Tibial nerve (tissue), 4 donors: ENCODE data around the gene RNF212. TPM values are rescaled to one million over a fixed set of nuclear protein-coding genes. Genes with fewer than 3 reads are reported as not detected.

ENCODE experiments used
- DNase-seq, 2 donors: peaks; one replicate each; pipeline ENCODE4 v3.0.0-alpha.2; 2019; ENCODE audit warnings: low spot score in 2 of 2
- H3K27ac ChIP-seq, 4 donors: fragments of 200-600 bp; sonication (generic) in 3 of 4; one replicate each; pipeline ENCODE4 v1.5.1; 2017 to 2019; ENCODE audit warnings: mild to moderate bottlenecking in 1 of 4
- H3K27me3 ChIP-seq, 2 donors: fragments of 200-600 bp; sonication (generic) in 1 of 2; one replicate each; pipeline versions ENCODE4 v1.5.1 to v1.6.0; 2017 to 2019
- H3K36me3 ChIP-seq, 3 donors: fragments of 200-600 bp; sonication (generic); one replicate each; pipeline ENCODE4 v1.5.1; 2018 to 2019
- H3K4me1 ChIP-seq, 4 donors: fragments of 200-600 bp; sonication (generic) in 3 of 4; one replicate each; pipeline ENCODE4 v1.5.1; 2017 to 2019
- H3K4me3 ChIP-seq, 4 donors: fragments of 200-600 bp; sonication (generic) in 3 of 4; one replicate each; pipeline ENCODE4 v1.5.1; 2017 to 2019; ENCODE audit warnings: mild to moderate bottlenecking in 1 of 4, moderate library complexity in 1 of 4
- H3K9me3 ChIP-seq, 4 donors: fragments of 200-600 bp; sonication (generic) in 3 of 4; one replicate each; pipeline ENCODE4 v1.5.1; 2017 to 2019
- CTCF ChIP-seq, 5 experiments: fragments of 200-600 bp in 3 of 5; fragments of 450-650 bp in 2 of 5; sonication (generic) in 3 of 5; IDR thresholded peaks; one replicate each; pipeline ENCODE4 v1.5.1; 2016 to 2019; ENCODE audit warnings: antibody characterized with exemption in 5 of 5, mild to moderate bottlenecking in 3 of 5, moderate library complexity in 2 of 5
- EP300 ChIP-seq, 2 donors: sonication (generic); formaldehyde crosslinking; IDR thresholded peaks; one replicate each; pipeline ENCODE4 v1.6.1; 2017; ENCODE audit warnings: antibody characterized with exemption in 2 of 2, mild to moderate bottlenecking in 1 of 2
- POLR2A ChIP-seq, 2 donors: fragments of 450-650 bp; IDR thresholded peaks; one replicate each; pipeline ENCODE4 v1.6.1; 2017; ENCODE audit warnings: antibody characterized with exemption in 2 of 2, mild to moderate bottlenecking in 2 of 2, moderate library complexity in 2 of 2
- WGBS, 2 donors: methylation state at CpG; one replicate each; pipeline ENCODE4 v1.1.5; 2018; 5-methylcytosine and 5-hydroxymethylcytosine counted together
- total RNA-seq, 4 donors: library from RNA; depleted of rRNA; stranded (reverse); fragments of >200 nt; gene quantifications; one replicate each; pipeline ENCODE4 v1.1.0, GENCODE V29; 2016

Gene RNF212
- total RNA-seq = 10 to 100 TPM in 2 of 4 donors, 1 to 10 TPM in 2; 2.5 to 24.7 (median 9.8) TPM

GRCh38 chr4:1113311-1114009, at the start of gene RNF212:
RNF212 (minus strand) TSS chr4:1113564; CDS start chr4:1113464, 100 bp downstream.
- Histone ChIP-seq H3K36me3 (no peaks in the 10 kb centered on the region), H3K9me3 (no peaks in the 10 kb centered on the region), H3K4me3 (peak within 1 kb of the TSS; percentile 18 to 54 (median 33)), H3K27me3 (peaks cover 0 to 55% of the 10 kb centered on the region in 2 donors), H3K4me1 (peaks cover 0 to 7% (median 0%) of the 10 kb centered on the region in 4 donors), H3K27ac (no peak within 1 kb of the TSS)
- no peak for TF ChIP-seq EP300 (IDR thresholded peaks at IDR 0.05)
- TF ChIP-seq POLR2A (IDR thresholded peaks at IDR 0.05) = no peak
- no peak for TF ChIP-seq CTCF (IDR thresholded peaks at IDR 0.05)
- no peak for DNase-seq
- WGBS, 2 donors = 9 to 29% methylated on average over 14 to 36 of the region's 72 CpGs

GRCh38 chr4:1160351-1160750, 47.0 kb upstream of the RNF212 start:
- no peak for DNase-seq
- WGBS, 2 donors = 81 to 84% methylated on average over 1 of the region's 1 CpG

GRCh38 chr4:1156069-1156468, 42.7 kb upstream of the RNF212 start:
- no peaks in the 10 kb centered on the region for H3K27me3 ChIP-seq
- peaks cover 0 to 14% (median 2%) of the 10 kb centered on the region in 4 donors for H3K9me3 ChIP-seq
- TF ChIP-seq POLR2A (IDR thresholded peaks at IDR 0.05) (no peak), CTCF (IDR thresholded peaks at IDR 0.05) (no peak), EP300 (IDR thresholded peaks at IDR 0.05) (no peak)
- DNase-seq = no peak
- no peak overlapping the region for H3K27ac ChIP-seq
- no peak overlapping the region for H3K4me3 ChIP-seq
- peaks cover 0 to 14% (median 0%) of the 10 kb centered on the region in 4 donors for H3K4me1 ChIP-seq
- WGBS, 2 donors = 90 to 93% methylated on average over 8 of the region's 8 CpGs
- H3K36me3 ChIP-seq = no peaks in the 10 kb centered on the region

More at GRCh38 chr4:1160351-1160750, 47.0 kb upstream of the RNF212 start:
- Histone ChIP-seq H3K27me3 (no peaks in the 10 kb centered on the region), H3K4me1 (peaks cover 0 to 2% (median 0%) of the 10 kb centered on the region in 4 donors), H3K4me3 (no peak overlapping the region), H3K27ac (no peak overlapping the region), H3K36me3 (no peaks in the 10 kb centered on the region), H3K9me3 (peaks cover 0 to 12% (median 2%) of the 10 kb centered on the region in 4 donors)
- no peak for TF ChIP-seq EP300 (IDR thresholded peaks at IDR 0.05)
- no peak for TF ChIP-seq CTCF (IDR thresholded peaks at IDR 0.05)
- TF ChIP-seq POLR2A (IDR thresholded peaks at IDR 0.05) = no peak

- Histone ChIP-seq H3K4me1 (peaks cover 0 to 14% (median 0%) of the 10 kb centered on the region in 4 donors), H3K27me3 (no peaks in the 10 kb centered on the region), H3K4me3 (no peak overlapping the region), H3K9me3 (peaks cover 0 to 21% (median 2%) of the 10 kb centered on the region in 4 donors), H3K36me3 (no peaks in the 10 kb centered on the region), H3K27ac (no peak overlapping the region)
- no peak for DNase-seq
- WGBS, 2 donors = 52 to 55% methylated on average over 3 of the region's 3 CpGs
- TF ChIP-seq POLR2A (IDR thresholded peaks at IDR 0.05) (no peak), CTCF (IDR thresholded peaks at IDR 0.05) (no peak), EP300 (IDR thresholded peaks at IDR 0.05) (no peak)
Observed at GRCh38 chr4:1155314-1155713, 42.0 kb upstream of the RNF212 start.

GRCh38 chr4:1154523-1155182, 41.3 kb upstream of the RNF212 start:
- Histone ChIP-seq H3K9me3 (peaks cover 0 to 23% (median 2%) of the 10 kb centered on the region in 4 donors), H3K4me3 (no peak overlapping the region), H3K27ac (no peak overlapping the region), H3K36me3 (no peaks in the 10 kb centered on the region), H3K4me1 (peaks cover 0 to 14% (median 0%) of the 10 kb centered on the region in 4 donors), H3K27me3 (no peaks in the 10 kb centered on the region)
- 52 to 58% methylated on average over 13 to 21 of the region's 21 CpGs for WGBS, 2 donors
- DNase-seq = no peak
- TF ChIP-seq POLR2A (IDR thresholded peaks at IDR 0.05) (no peak), EP300 (IDR thresholded peaks at IDR 0.05) (peak in 1 of 2 donors; percentile 46)
